Aorta (tissue), 5 donors: ENCODE results near the gene OCIAD1. TPM values are rescaled to one million over a fixed set of nuclear protein-coding genes. Genes with fewer than 3 reads are reported as not detected.
"Not testable (repeated sequence)": the region's sequence is repeated elsewhere in the genome, so short reads cannot be mapped to it uniquely, and the experiment has no call there.

ENCODE experiments used
- ATAC-seq: fragments of 200-7000 bp; cut with Tn5 transposase; one replicate; pipeline ENCODE4 v1.9.1; 2022; ENCODE audit warnings: moderate library complexity; ENCODE audit not compliant: low FRiP score
- DNase-seq, 2 donors: peaks; one replicate each; pipeline ENCODE4 v3.0.0-alpha.2; 2020
- H3K27ac ChIP-seq, 2 donors: one replicate each; pipeline ENCODE4 v1.5.1; 2013; ENCODE audit warnings: low read length in 2 of 2, mild to moderate bottlenecking in 2 of 2, moderate library complexity in 2 of 2, control low read depth in 1 of 2, inconsistent platforms in 1 of 2, low read depth in 1 of 2
- H3K27me3 ChIP-seq, 2 donors: one replicate each; pipeline ENCODE4 v1.6.1; 2013; ENCODE audit warnings: control low read depth in 1 of 2, low read length in 1 of 2, mild to moderate bottlenecking in 1 of 2, moderate library complexity in 1 of 2; ENCODE audit not compliant: insufficient read depth in 2 of 2, control insufficient read depth in 1 of 2
- H3K36me3 ChIP-seq, 2 donors: one replicate each; pipeline ENCODE4 v1.6.1; 2013; ENCODE audit warnings: control low read depth in 1 of 2, low read length in 1 of 2, mild to moderate bottlenecking in 1 of 2; ENCODE audit not compliant: insufficient read depth in 2 of 2, control insufficient read depth in 1 of 2
- H3K4me1 ChIP-seq, 2 donors: one replicate each; pipeline ENCODE4 v1.6.1; 2013; ENCODE audit warnings: low read length in 2 of 2, control low read depth in 1 of 2, mild to moderate bottlenecking in 1 of 2, moderate library complexity in 1 of 2; ENCODE audit not compliant: insufficient read depth in 2 of 2, control insufficient read depth in 1 of 2
- H3K4me3 ChIP-seq, 2 donors: one replicate each; pipeline ENCODE4 v1.5.1; 2013; ENCODE audit warnings: low read length in 2 of 2, control low read depth in 1 of 2, mild to moderate bottlenecking in 1 of 2
- H3K9me3 ChIP-seq: one replicate; pipeline ENCODE4 v1.6.1; 2013; ENCODE audit warnings: mild to moderate bottlenecking, low read length; ENCODE audit not compliant: control insufficient read depth
- WGBS, 2 donors: extraction: QIAGEN DNeasy Blood & Tissue Kit; methylation state at CpG; one replicate each; pipeline ENCODE4 v1.1.7; 2013; 5-methylcytosine and 5-hydroxymethylcytosine counted together
- intact Hi-C, 2 donors: fragments of 100-400 bp; cut with DNase I; formaldehyde crosslinking; loops; one replicate each; pipeline versions ENCODE4 v1.14.2 to v1.15.0; 2022
- polyA plus RNA-seq, 2 donors: library from polyadenylated mRNA; stranded (reverse); fragments of 200-250 nt; gene quantifications; one replicate each; pipeline ENCODE4 v1.2.3, GENCODE V29; 2013
- total RNA-seq, 2 donors: library from RNA; stranded (reverse); fragmentation: NEBNext Ultra II Directional; extraction: Animal tissue kit (Norgen Biotek cat#: 25700); gene quantifications; one replicate each; pipeline ENCODE4 v1.2.1, GENCODE V29; 2021
- donor health status: healthy with polysubstance abuse.
- donor health status: Bipolar disorder and iron deficiency.
- donor health status: DM: no; HTN: no; CAD: no.
- donor health status: DM: no; HTN: no; CAD: no.
- donor health status: DM: yes; HTN: yes; CAD: no.

OCIAD1 gene
- total and polyA plus RNA-seq, 4 donors: 81.5 to 112 (median 103) TPM

- intact Hi-C loops: no loop called here
- H3K9me3 ChIP-seq: no peaks in the 10 kb centered on the region
- no peaks in the 10 kb centered on the region for H3K4me1 ChIP-seq
- H3K27me3 ChIP-seq: no peaks in the 10 kb centered on the region
- H3K27ac ChIP-seq: no peak overlapping the region
- H3K4me3 ChIP-seq: no peak overlapping the region
- DNase-seq: no peak
- no peak for ATAC-seq
- H3K36me3 ChIP-seq: no peaks in the 10 kb centered on the region
- 77% methylated on average over 6 of the region's 6 CpGs for WGBS, 2 donors
Observed at GRCh38 chr4:48812866-48813265, 18.0 kb upstream of the OCIAD1 start.

GRCh38 chr4:48813964-48814363 is 16.9 kb upstream of the OCIAD1 start:
- DNase-seq: no peak
- Histone ChIP-seq H3K36me3 (no peaks in the 10 kb centered on the region), H3K27ac (no peak overlapping the region), H3K27me3 (no peaks in the 10 kb centered on the region), H3K4me1 (no peaks in the 10 kb centered on the region), H3K4me3 (no peak overlapping the region), H3K9me3 (no peaks in the 10 kb centered on the region)
- intact Hi-C loops: no loop called here
- ATAC-seq: no peak
- 62 to 75% methylated on average over 1 of the region's 1 CpG for WGBS, 2 donors

- Histone ChIP-seq H3K27me3 (no peaks in the 10 kb centered on the region), H3K4me1 (no peaks in the 10 kb centered on the region), H3K4me3 (no peak overlapping the region), H3K9me3 (no peaks in the 10 kb centered on the region), H3K27ac (no peak overlapping the region), H3K36me3 (no peaks in the 10 kb centered on the region)
- ATAC-seq (no peak), DNase-seq (no peak)
- intact Hi-C loops: no loop called here
- WGBS, 2 donors: 68 to 69% methylated on average over 2 of the region's 2 CpGs
Observed at GRCh38 chr4:48815483-48815882, 15.4 kb upstream of the OCIAD1 start.

GRCh38 chr4:48816297-48816696 is 14.6 kb upstream of the OCIAD1 start:
- H3K4me3 ChIP-seq, ATAC-seq: not testable (repeated sequence)
- WGBS, 2 donors: 77 to 80% methylated on average over 7 of the region's 7 CpGs

GRCh38 chr4:48816971-48817370 is 13.9 kb upstream of the OCIAD1 start:
- H3K9me3 ChIP-seq: no peaks in the 10 kb centered on the region
- WGBS, 2 donors: 84 to 89% methylated on average over 6 of the region's 6 CpGs
- H3K4me1 ChIP-seq: no peaks in the 10 kb centered on the region
- intact Hi-C loops: no loop called here
- DNase-seq (no peak), ATAC-seq (no peak)
- H3K36me3 ChIP-seq: no peaks in the 10 kb centered on the region
- no peak overlapping the region for H3K4me3 ChIP-seq
- no peak overlapping the region for H3K27ac ChIP-seq
- no peaks in the 10 kb centered on the region for H3K27me3 ChIP-seq

More at GRCh38 chr4:48816297-48816696, 14.6 kb upstream of the OCIAD1 start:
- H3K4me1 ChIP-seq, H3K36me3 ChIP-seq, DNase-seq, H3K9me3 ChIP-seq, intact Hi-C loops, H3K27ac ChIP-seq, H3K27me3 ChIP-seq: not testable (repeated sequence)

- H3K4me3 ChIP-seq, ATAC-seq, H3K27ac ChIP-seq, H3K27me3 ChIP-seq, H3K36me3 ChIP-seq, H3K4me1 ChIP-seq, intact Hi-C loops, DNase-seq, H3K9me3 ChIP-seq: not testable (repeated sequence)
- 69 to 79% methylated on average over 2 of the region's 2 CpGs for WGBS, 2 donors
Observed at GRCh38 chr4:48821431-48821830, 9.5 kb upstream of the OCIAD1 start.

- Histone ChIP-seq H3K27ac (no peak overlapping the region), H3K4me1 (peaks cover 0 to 3% of the 10 kb centered on the region in 2 donors), H3K4me3 (no peak overlapping the region), H3K36me3 (no peaks in the 10 kb centered on the region), H3K27me3 (no peaks in the 10 kb centered on the region), H3K9me3 (no peaks in the 10 kb centered on the region)
- 91 to 95% methylated on average over 5 of the region's 5 CpGs for WGBS, 2 donors
- DNase-seq (no peak), ATAC-seq (no peak)
- intact Hi-C loops: no loop called here
Observed at GRCh38 chr4:48827622-48828021, 3.3 kb upstream of the OCIAD1 start.

- intact Hi-C loops: loop anchor here (2.0 to 10.0 kb wide), 4 partner anchors 51 to 247 kb away; partner anchors contain the start of gene FRYL (in 1 of the 2)
- peak overlapping the region; percentile 9 to 80 for H3K27ac ChIP-seq
- no peak for ATAC-seq
- DNase-seq: no peak
- H3K4me1 ChIP-seq: peaks cover 0 to 6% of the 10 kb centered on the region in 2 donors
- WGBS, 2 donors: 0 to 1% methylated on average over 10 of the region's 10 CpGs
- H3K36me3 ChIP-seq: no peaks in the 10 kb centered on the region
- H3K27me3 ChIP-seq: no peaks in the 10 kb centered on the region
- H3K4me3 ChIP-seq: peak overlapping the region; percentile 69 to 75
- H3K9me3 ChIP-seq: no peaks in the 10 kb centered on the region
Observed at GRCh38 chr4:48831532-48832030, 693 bp downstream of the OCIAD1 start.

GRCh38 chr4:48832571-48832970 is 1.7 kb downstream of the OCIAD1 start:
- no peak for DNase-seq
- peaks cover 0 to 6% of the 10 kb centered on the region in 2 donors for H3K4me1 ChIP-seq
- ATAC-seq: no peak
- WGBS, 2 donors: 81 to 84% methylated on average over 5 of the region's 5 CpGs
- H3K27me3 ChIP-seq: no peaks in the 10 kb centered on the region
- intact Hi-C loops: loop anchor here (5.0 to 10.0 kb wide), 2 partner anchors 55 to 248 kb away; no protein-coding TSS in a partner anchor
- no peak overlapping the region for H3K27ac ChIP-seq
- no peak overlapping the region for H3K4me3 ChIP-seq
- H3K9me3 ChIP-seq: no peaks in the 10 kb centered on the region
- no peaks in the 10 kb centered on the region for H3K36me3 ChIP-seq
